Stimulated activated CD4-positive, alpha-beta T cell treated with anti-CD3 and anti-CD28 coated beads, Interleukin-1b, Interleukin-23, amount 100 ng/mL, for 1 hour (primary cell): ENCODE data around the gene TRIM47.

Source experiments
- DNase-seq, 2 donors: peaks; one replicate each; pipeline ENCODE4 v3.0.0-alpha.2; 2020; ENCODE audit warnings: low read depth in 2 of 2

Gene TRIM47

GRCh38 chr17:75878174-75878998 lies at the start of gene TRIM47:
Gene TRIM47 (minus strand): TSS chr17:75878581. CDS start chr17:75878548, 33 bp downstream.
- DNase-seq, result no peak

- DNase-seq, result no peak
Observed at GRCh38 chr17:75927286-75927922, 49.0 kb upstream of the TRIM47 start.

GRCh38 chr17:75926456-75926855 lies 48.1 kb upstream of the TRIM47 start:
- no peak for DNase-seq

- no peak for DNase-seq
Observed at GRCh38 chr17:75925912-75926311, 47.5 kb upstream of the TRIM47 start.

- no peak for DNase-seq
Observed at GRCh38 chr17:75925103-75925502, 46.7 kb upstream of the TRIM47 start.

GRCh38 chr17:75922963-75923874 lies 44.8 kb upstream of the TRIM47 start:
- DNase-seq, result no peak

- no peak for DNase-seq
Observed at GRCh38 chr17:75922173-75922961, 44.0 kb upstream of the TRIM47 start.

- DNase-seq, result no peak
Observed at GRCh38 chr17:75921596-75921995, 43.2 kb upstream of the TRIM47 start.

- DNase-seq, result no peak
Observed at GRCh38 chr17:75920045-75920560, 41.7 kb upstream of the TRIM47 start.

GRCh38 chr17:75919611-75920010 lies 41.2 kb upstream of the TRIM47 start:
- no peak for DNase-seq

- DNase-seq, result no peak
Observed at GRCh38 chr17:75917917-75918445, 39.6 kb upstream of the TRIM47 start.

GRCh38 chr17:75917141-75917916 lies 38.9 kb upstream of the TRIM47 start:
- DNase-seq, result no peak

- no peak for DNase-seq
Observed at GRCh38 chr17:75915268-75915667, 36.9 kb upstream of the TRIM47 start.

- DNase-seq, result no peak
Observed at GRCh38 chr17:75914643-75915267, 36.4 kb upstream of the TRIM47 start.

GRCh38 chr17:75913537-75914210 lies 35.3 kb upstream of the TRIM47 start:
- DNase-seq, result no peak

GRCh38 chr17:75910699-75911098 lies 32.3 kb upstream of the TRIM47 start:
- DNase-seq, result no peak

GRCh38 chr17:75909812-75910274 lies 31.5 kb upstream of the TRIM47 start:
- no peak for DNase-seq

- no peak for DNase-seq
Observed at GRCh38 chr17:75909051-75909811, 30.9 kb upstream of the TRIM47 start.
